HG03103 (cell line): ENCODE results near the gene SGTB.
"Not testable (repeated sequence)": the region's sequence is repeated elsewhere in the genome, so short reads cannot be mapped to it uniquely, and the experiment has no call there.

Source experiments
- ATAC-seq: cut with Tn5 transposase; IDR thresholded peaks from one replicate; pipeline ENCODE4 v1.9.1; 2021; ENCODE audit warnings: low read depth; ENCODE audit not compliant: unreplicated experiment

The SGTB gene

GRCh38 chr5:65734921-65735320 lies 13.0 kb upstream of the SGTB start:
- ATAC-seq, result no peak

DNA sequence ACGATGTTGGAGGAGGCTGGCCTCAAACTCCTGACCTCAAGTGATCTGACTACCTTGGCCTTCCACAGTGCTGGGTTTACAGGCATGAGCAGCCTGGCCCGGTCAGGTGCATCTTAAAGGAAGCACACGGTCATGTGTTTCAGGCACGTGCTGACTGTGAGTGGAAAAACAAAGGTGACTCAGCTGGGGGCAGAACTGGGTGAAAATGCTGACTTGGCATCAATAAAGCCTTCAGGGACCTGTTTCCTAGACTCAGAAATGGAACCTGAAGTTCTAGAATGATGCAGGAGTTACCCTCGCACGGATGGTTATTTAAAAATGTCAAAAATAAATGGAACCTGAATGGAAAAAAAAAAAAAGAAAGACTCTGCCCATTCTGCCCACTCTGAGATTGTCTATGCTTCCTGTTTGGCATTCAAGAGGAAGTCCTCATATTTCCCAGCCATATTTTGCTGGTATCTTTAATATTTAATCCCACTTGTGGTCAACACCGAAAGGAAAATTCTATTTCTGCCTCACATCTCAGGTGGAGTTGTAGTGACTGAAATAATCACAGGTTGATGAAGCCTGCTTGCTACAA lies 12.4 kb upstream of the SGTB start:
- ATAC-seq, result not testable (repeated sequence)

GRCh38 chr5:65732046-65732445 lies 10.1 kb upstream of the SGTB start:
- ATAC-seq, result not testable (repeated sequence)

DNA sequence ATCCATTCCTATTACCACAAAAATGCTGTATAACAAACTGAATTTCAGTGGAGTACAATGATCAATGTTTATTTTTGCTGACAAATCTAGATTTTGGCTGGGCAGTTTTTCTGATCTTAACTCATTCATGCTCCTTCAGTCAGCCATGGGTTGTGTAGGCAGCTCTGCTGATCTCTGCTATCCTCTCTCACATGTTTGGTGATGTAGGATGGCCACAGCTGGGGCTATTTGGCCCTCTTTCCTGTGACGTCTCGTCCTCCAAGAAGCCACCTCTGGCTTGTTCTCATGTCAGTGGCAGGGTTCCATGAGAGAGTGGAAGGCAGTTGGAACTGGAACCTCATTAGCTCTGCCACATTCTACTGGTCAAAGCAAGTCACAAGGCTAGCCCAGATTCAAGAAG lies 9.0 kb upstream of the SGTB start:
- ATAC-seq, result no peak

- no peak for ATAC-seq
Observed at GRCh38 chr5:65728218-65728617, 6.3 kb upstream of the SGTB start.

- ATAC-seq, result no peak
Observed at GRCh38 chr5:65727491-65728156, 5.7 kb upstream of the SGTB start.

- no peak for ATAC-seq
Observed at GRCh38 chr5:65722575-65723403, 880 bp upstream of the SGTB start.

DNA sequence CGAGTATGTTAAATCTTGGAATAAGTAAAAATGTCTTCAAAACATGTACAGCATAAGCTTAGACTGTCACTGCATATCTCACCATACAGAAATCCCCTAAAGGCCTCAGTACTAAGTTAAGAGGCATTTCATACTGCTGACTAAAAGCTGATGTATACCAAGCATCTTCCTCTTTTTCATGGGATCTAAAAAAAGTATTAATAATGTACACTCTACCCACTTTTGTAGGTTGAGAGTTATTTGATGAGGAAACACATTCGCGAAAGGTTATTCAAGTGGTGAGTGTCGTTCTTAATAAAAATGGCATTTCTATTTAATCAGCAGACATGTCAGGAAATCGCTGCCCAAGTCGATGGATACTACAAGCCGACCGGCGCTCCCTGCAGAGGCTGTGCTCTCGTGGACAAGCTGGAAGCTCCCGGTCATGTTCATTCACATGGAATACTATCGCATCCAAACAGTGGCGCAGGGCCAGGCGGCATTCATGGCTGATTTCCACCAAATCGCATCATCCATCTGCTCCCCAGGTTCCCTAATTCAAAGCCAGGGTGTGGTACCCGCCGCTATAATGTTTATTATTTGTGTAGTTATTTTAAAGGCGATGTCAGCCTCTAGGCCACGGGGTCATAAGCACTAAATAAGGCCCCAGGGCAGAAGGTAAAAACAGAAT lies 724 bp downstream of the SGTB start:
- peak; percentile 3 for ATAC-seq

DNA sequence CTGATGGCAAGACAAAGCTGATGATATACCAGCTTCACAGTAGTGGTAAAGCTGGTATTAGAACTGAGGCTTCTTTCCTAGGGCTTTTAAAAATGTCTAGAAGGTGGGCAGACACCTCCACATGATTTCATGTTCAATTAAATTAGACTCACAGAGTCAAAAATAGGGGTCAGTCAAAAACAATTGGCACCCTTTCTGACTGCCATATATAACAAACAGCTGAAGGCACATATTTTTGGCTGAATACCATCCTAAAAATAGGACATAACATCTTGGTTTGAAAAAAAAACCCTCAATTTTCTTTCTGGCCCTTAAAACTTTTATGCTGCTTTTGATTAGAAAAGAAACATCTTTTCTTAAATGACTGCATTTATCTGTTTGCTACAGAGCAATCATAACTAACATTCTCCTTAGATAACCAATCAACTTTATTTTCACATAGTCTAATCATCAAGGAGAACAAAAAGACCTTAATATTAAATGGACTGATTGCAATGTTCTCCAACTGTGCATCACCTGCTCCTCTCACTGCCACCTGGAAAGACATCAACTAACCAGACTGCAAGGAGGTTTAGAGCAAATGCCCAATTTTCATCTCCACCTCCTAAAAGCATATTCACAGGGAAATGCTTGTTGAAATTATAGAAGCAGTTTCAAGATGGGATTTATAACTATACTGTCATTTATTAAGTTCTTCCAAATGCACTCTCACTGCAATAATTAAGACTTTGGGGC lies 3.2 kb downstream of the SGTB start:
- ATAC-seq, result no peak

DNA sequence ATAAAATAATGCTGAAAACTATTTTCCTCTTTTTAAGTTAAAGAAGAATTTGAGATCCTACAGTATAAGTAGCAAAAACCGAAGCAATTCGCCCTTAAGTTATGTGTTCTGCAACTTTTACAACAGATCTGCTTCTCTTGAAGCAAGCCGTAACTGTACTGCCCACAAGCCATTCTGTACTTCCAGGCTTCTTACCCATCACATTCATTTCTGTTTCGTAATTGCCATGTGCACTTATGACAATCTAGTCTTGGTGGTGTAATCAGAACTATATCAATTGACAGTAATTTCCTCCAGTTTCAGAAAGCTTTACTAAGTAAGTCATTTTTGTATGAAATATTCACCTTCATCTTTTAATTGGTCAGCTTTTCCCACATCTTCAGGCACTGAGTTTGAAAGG lies 13.8 kb downstream of the SGTB start:
- no peak for ATAC-seq

GRCh38 chr5:65707663-65708062 lies 14.2 kb downstream of the SGTB start:
- no peak for ATAC-seq

DNA sequence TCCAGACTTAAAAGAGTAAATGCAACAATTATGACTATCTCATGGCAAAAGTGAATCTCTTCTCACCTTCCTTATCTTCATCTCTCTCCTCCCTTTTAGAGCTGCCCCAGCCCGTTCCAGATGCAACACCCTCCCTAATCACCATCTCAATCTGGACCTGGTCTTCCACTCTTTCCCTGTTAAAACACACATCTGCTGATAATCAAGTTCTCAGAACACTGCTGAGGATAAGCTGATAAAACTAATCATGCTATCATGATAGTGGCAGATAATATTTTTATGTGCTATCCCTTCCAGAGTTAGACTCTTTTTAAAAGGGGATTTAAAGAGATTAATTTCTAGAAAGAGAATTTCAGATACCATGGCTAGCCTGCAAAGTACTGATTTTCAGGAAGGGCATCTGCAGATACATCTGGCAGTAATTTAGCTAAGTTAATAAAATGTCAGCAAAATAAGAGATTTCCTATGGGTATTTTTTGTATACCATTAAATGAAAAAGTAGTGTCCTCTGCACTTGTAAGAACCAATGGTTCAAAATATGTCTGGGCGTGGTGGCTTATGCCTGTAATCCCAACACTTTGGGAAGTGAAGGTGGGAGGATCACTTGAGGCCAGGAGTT lies 17.2 kb downstream of the SGTB start:
- no peak for ATAC-seq

GRCh38 chr5:65702036-65702435 lies 19.9 kb downstream of the SGTB start:
- no peak for ATAC-seq

- no peak for ATAC-seq
Observed at GRCh38 chr5:65699338-65699737, 22.6 kb downstream of the SGTB start.

- ATAC-seq, result no peak
Observed at GRCh38 chr5:65696892-65697291, 25.0 kb downstream of the SGTB start.

- no peak for ATAC-seq
Observed at GRCh38 chr5:65695896-65696295, 26.0 kb downstream of the SGTB start.

- ATAC-seq, result no peak
Observed at GRCh38 chr5:65695162-65695755, 26.6 kb downstream of the SGTB start.

DNA sequence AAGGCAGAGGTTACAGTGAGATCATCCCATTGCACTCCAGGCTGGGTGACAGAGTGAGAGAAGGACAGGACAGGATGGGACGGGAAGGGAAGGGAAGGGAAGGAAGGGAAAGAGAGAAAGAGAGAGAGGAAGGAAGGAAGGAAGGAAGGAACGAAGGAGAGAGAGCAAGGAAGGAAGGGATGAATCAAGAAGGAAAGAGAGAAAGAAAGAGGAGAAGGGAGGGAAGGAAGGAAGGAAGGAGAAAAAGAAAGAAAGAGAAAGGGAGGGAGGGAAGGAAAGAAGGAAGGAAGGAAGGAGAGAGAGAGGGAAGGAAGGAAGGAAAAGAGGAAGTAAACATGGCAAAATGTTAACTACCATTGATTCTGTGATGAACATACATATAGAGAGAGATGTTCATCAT lies 28.8 kb downstream of the SGTB start:
- ATAC-seq, result no peak

- ATAC-seq, result no peak
Observed at GRCh38 chr5:65682148-65682547, 39.8 kb downstream of the SGTB start.

GRCh38 chr5:65676056-65676455 lies 45.9 kb downstream of the SGTB start:
- not testable (repeated sequence) for ATAC-seq
